Left ventricle myocardium inferior (tissue), 1 donor: Measurements from ENCODE around the gene GPATCH2L. TPM values are rescaled to one million over a fixed set of nuclear protein-coding genes. Genes with fewer than 3 reads are reported as not detected.
A peak's percentile ranks its signal among the peaks of the same experiment; 100 is the strongest.

Source experiments
- DNase-seq: peaks from one replicate; pipeline ENCODE4 v3.0.0-alpha.2; 2020
- H3K27ac ChIP-seq: fragments of 200-600 bp; replicated peaks from 2 replicates; pipeline ENCODE4 v1.8.0; 2021
- H3K27me3 ChIP-seq: fragments of 200-600 bp; 2 replicates; pipeline ENCODE4 v1.8.0; 2021; ENCODE audit warnings: low read depth
- H3K36me3 ChIP-seq: fragments of 200-600 bp; 2 replicates; pipeline ENCODE4 v1.8.0; 2021
- H3K4me1 ChIP-seq: fragments of 200-600 bp; 2 replicates; pipeline ENCODE4 v1.8.0; 2021
- H3K4me3 ChIP-seq: fragments of 200-600 bp; 2 replicates; pipeline ENCODE4 v1.8.0; 2021; ENCODE audit warnings: mild to moderate bottlenecking, moderate library complexity
- H3K9me3 ChIP-seq: fragments of 200-600 bp; replicated peaks from 2 replicates; pipeline ENCODE4 v1.8.0; 2021
- CTCF ChIP-seq: fragments of 200-600 bp; IDR thresholded peaks from 2 replicates; pipeline ENCODE4 v1.8.0; 2021; ENCODE audit warnings: antibody characterized with exemption, mild to moderate bottlenecking, borderline replicate concordance
- intact Hi-C: fragments of 100-400 bp; cut with micrococcal nuclease; formaldehyde crosslinking; loops from one replicate; pipeline ENCODE4 v1.11.0; 2022
- total RNA-seq: library from RNA; stranded (reverse); fragmentation: NEBNext Ultra II Directional; extraction: Animal tissue kit (Norgen Biotek cat#: 25700); gene quantifications from one replicate; pipeline ENCODE4 v1.2.1, GENCODE V29; 2021
- donor health status: DM: no; HTN: yes; CAD: no; lungs with severe emphysema.

Gene GPATCH2L
- total RNA-seq, 1 donor from 2014 or later = 26.5 TPM

DNA sequence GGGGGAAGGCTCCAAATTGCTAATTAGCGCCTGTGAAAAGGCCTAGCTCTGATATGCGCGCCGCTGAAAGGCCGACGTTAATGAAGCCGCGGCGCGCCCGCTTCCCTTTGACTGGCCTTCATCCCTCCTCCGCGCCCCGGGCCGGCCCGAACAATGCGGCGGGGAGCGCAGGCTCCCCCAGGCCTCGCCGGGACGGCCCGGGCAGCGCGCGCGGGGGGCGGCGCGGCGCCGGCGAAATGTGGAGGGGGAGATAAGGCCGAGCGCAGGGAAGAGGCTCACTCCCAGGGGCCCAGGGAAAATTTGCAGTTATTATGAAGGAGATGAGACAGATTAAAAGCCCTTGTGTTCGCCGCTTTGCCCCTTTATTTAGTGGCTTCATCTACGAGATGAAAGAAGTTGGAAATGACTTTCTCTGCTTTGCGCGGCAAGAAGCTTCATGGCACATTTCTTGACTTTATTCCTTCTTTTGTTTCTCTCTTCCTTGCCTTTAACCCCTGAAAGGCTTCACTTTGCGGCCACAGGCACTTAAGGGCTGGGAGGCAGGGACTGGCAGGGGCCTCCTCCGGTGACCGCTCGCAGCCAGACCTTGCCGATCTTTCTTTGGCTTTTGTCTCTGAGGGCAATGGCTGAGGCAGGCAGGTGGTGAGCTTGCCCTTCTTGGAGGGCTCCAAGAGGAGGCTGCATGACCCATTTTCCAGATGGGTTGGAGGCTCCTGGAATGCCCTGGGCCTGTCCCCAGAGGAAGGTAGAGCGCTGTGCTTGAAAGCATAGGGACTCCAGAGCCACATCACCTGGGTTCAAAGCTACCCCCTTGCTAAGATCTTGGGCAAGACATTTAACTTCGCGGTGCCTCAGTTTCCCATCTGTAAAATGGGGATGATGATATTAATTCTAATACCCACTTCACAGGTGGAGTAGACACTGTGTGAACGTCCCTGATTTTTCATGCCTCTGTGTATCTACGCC lies 12.7 kb upstream of the GPATCH2L start:
- no peak overlapping the region for H3K27ac ChIP-seq
- no peak for DNase-seq
- H3K36me3 ChIP-seq = no peaks in the 10 kb centered on the region
- H3K9me3 ChIP-seq = peaks cover 20% of the 10 kb centered on the region
- H3K4me1 ChIP-seq = peaks cover 11% of the 10 kb centered on the region
- no peak for TF ChIP-seq CTCF
- intact Hi-C loops = no loop called here
- peaks cover 89% of the 10 kb centered on the region for H3K27me3 ChIP-seq
- H3K4me3 ChIP-seq = peak overlapping the region; percentile 59

- TF ChIP-seq CTCF = no peak
- Histone ChIP-seq H3K9me3 (peaks cover 24% of the 10 kb centered on the region), H3K4me1 (peaks cover 6% of the 10 kb centered on the region), H3K27me3 (peaks cover 53% of the 10 kb centered on the region), H3K36me3 (no peaks in the 10 kb centered on the region), H3K27ac (no peak overlapping the region), H3K4me3 (no peak overlapping the region)
- intact Hi-C loops = no loop called here
- no peak for DNase-seq
Measured at GRCh38 chr14:76143642-76144041, 8.1 kb upstream of the GPATCH2L start.

- TF ChIP-seq CTCF = no peak
- intact Hi-C loops = no loop called here
- Histone ChIP-seq H3K27me3 (peaks cover 19% of the 10 kb centered on the region), H3K36me3 (no peaks in the 10 kb centered on the region), H3K4me3 (no peak overlapping the region), H3K4me1 (peaks cover 2% of the 10 kb centered on the region), H3K9me3 (peaks cover 24% of the 10 kb centered on the region), H3K27ac (no peak overlapping the region)
- no peak for DNase-seq
Measured at GRCh38 chr14:76146976-76147375, 4.7 kb upstream of the GPATCH2L start.

GRCh38 chr14:76149196-76149595 lies 2.5 kb upstream of the GPATCH2L start:
- Histone ChIP-seq H3K4me1 (peaks cover 24% of the 10 kb centered on the region), H3K27ac (no peak overlapping the region), H3K27me3 (peaks cover 10% of the 10 kb centered on the region), H3K4me3 (no peak overlapping the region), H3K9me3 (peaks cover 2% of the 10 kb centered on the region), H3K36me3 (peaks cover 3% of the 10 kb centered on the region)
- no peak for DNase-seq
- intact Hi-C loops = no loop called here
- TF ChIP-seq CTCF = no peak

DNA sequence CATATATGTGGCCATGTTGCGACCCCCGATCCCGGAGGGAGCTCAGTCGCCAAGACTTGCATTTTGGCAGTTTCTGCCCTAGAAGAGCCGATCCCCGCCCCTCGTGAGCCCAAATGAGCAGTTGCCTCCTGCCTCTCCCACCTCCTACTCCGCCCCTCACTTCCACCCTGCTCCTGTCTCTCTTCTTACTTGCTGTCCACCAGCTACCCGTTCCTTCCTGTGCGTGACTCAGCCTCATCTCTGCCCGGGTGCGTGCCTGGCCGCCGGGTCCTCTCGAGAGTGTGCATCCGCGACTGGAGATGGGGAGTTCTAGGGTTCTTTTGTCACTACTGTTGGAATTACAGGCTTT lies 585 bp downstream of the GPATCH2L start:
- TF ChIP-seq CTCF = no peak
- Histone ChIP-seq H3K27me3 (peaks cover 3% of the 10 kb centered on the region), H3K36me3 (peaks cover 22% of the 10 kb centered on the region), H3K4me1 (peaks cover 55% of the 10 kb centered on the region), H3K4me3 (peak overlapping the region; percentile 95), H3K9me3 (no peaks in the 10 kb centered on the region), H3K27ac (peak overlapping the region; percentile 83)
- intact Hi-C loops = no loop called here
- DNase-seq = peak; percentile 44
